GM23338 (cell line): ENCODE results near the gene ERVK3-1. TPM values are rescaled to one million over a fixed set of nuclear protein-coding genes. Genes with fewer than 3 reads are reported as not detected.

Source experiments
- ATAC-seq: fragments of 200-7000 bp; cut with Tn5 transposase; 3 replicates; pipeline ENCODE4 v1.9.1; 2020
- DNase-seq: peaks from one replicate; pipeline ENCODE4 v3.0.0-alpha.2; 2015; ENCODE audit warnings: low spot score
- H2AFZ ChIP-seq: fragments of 200-600 bp; sonication (generic); 2 replicates; pipeline ENCODE4 v1.8.0; 2016; ENCODE audit warnings: antibody characterized with exemption, mild to moderate bottlenecking, moderate library complexity
- H3F3A ChIP-seq: fragments of 200-600 bp; sonication (generic); replicated peaks from 2 replicates; pipeline ENCODE4 v1.8.0; 2017; ENCODE audit warnings: antibody characterized with exemption, mixed run types, low read depth
- H3K27ac ChIP-seq: fragments of 200-600 bp; sonication (generic); 2 replicates; pipeline ENCODE4 v1.6.1; 2016; ENCODE audit warnings: low read depth
- H3K27me3 ChIP-seq: fragments of 200-600 bp; sonication (generic); 2 replicates; pipeline ENCODE4 v1.8.0; 2016; ENCODE audit warnings: mild to moderate bottlenecking, mixed run types, moderate library complexity; ENCODE audit not compliant: insufficient read depth
- H3K36me3 ChIP-seq: fragments of 200-600 bp; sonication (generic); 2 replicates; pipeline ENCODE4 v1.8.0; 2016; ENCODE audit warnings: mild to moderate bottlenecking; ENCODE audit not compliant: insufficient read depth
- H3K4me1 ChIP-seq: fragments of 200-600 bp; sonication (generic); 2 replicates; pipeline ENCODE4 v1.8.0; 2016; ENCODE audit warnings: mild to moderate bottlenecking, moderate library complexity; ENCODE audit not compliant: insufficient read depth
- H3K4me2 ChIP-seq: fragments of 200-600 bp; sonication (generic); 2 replicates; pipeline ENCODE4 v1.7.1; 2017; ENCODE audit warnings: mixed run types
- H3K4me3 ChIP-seq: fragments of 200-600 bp; sonication (generic); 2 replicates; pipeline ENCODE4 v1.6.1; 2016; ENCODE audit warnings: mixed run types
- H3K79me2 ChIP-seq: fragments of 200-600 bp; sonication (generic); replicated peaks from 2 replicates; pipeline ENCODE4 v1.8.0; 2017; ENCODE audit warnings: mild to moderate bottlenecking; ENCODE audit not compliant: insufficient read depth
- H3K9me2 ChIP-seq: fragments of 200-600 bp; sonication (generic); 2 replicates; pipeline ENCODE4 v1.8.0; 2017; ENCODE audit not compliant: insufficient read depth
- H4K20me1 ChIP-seq: fragments of 200-600 bp; sonication (generic); replicated peaks from 2 replicates; pipeline ENCODE4 v1.8.0; 2017; ENCODE audit warnings: mild to moderate bottlenecking; ENCODE audit not compliant: insufficient read depth
- H3K27ac Mint-ChIP-seq: 2 replicates; pipeline ENCODE4 v1.8.0; 2020; ENCODE audit warnings: inconsistent platforms, mild to moderate bottlenecking, moderate library complexity, mixed read lengths
- H3K27me3 Mint-ChIP-seq: 3 replicates; pipeline ENCODE4 v1.8.0; 2022; ENCODE audit warnings: low read depth, mild to moderate bottlenecking, moderate library complexity, mixed read lengths, inconsistent platforms; ENCODE audit not compliant: insufficient read depth, poor library complexity
- H3K36me3 Mint-ChIP-seq: 3 replicates; pipeline ENCODE4 v1.8.0; 2021; ENCODE audit warnings: low read depth, mild to moderate bottlenecking, inconsistent platforms, moderate library complexity, mixed read lengths
- H3K4me1 Mint-ChIP-seq: 3 replicates; pipeline ENCODE4 v1.8.0; 2020; ENCODE audit warnings: mild to moderate bottlenecking, inconsistent platforms, mixed read lengths
- H3K4me3 Mint-ChIP-seq: 3 replicates; pipeline ENCODE4 v1.8.0; 2021; ENCODE audit warnings: moderate library complexity, mild to moderate bottlenecking, inconsistent platforms, mixed read lengths
- H3K9me3 Mint-ChIP-seq: 3 replicates; pipeline ENCODE4 v1.8.0; 2020; ENCODE audit warnings: moderate library complexity, mild to moderate bottlenecking, inconsistent platforms, mixed read lengths
- EZH2phosphoT487 ChIP-seq: fragments of 200-600 bp; sonication (generic); IDR thresholded peaks from one replicate; pipeline ENCODE4 v1.8.1; 2018; ENCODE audit warnings: antibody characterized with exemption; ENCODE audit not compliant: unreplicated experiment
- JUNB ChIP-seq: IDR thresholded peaks from one replicate; pipeline ENCODE4 v1.6.1; 2016; ENCODE audit warnings: antibody characterized with exemption; ENCODE audit not compliant: unreplicated experiment
- NANOG ChIP-seq: IDR thresholded peaks from 2 replicates; pipeline ENCODE4 v1.6.1; 2016; ENCODE audit warnings: antibody characterized with exemption, borderline replicate concordance
- POLR2AphosphoS5 ChIP-seq: IDR thresholded peaks from 2 replicates; pipeline ENCODE4 v1.6.1; 2016; ENCODE audit warnings: antibody characterized with exemption, low read depth
- STAT1 ChIP-seq: IDR thresholded peaks from one replicate; pipeline ENCODE4 v1.6.1; 2016; ENCODE audit warnings: antibody characterized with exemption; ENCODE audit not compliant: unreplicated experiment
- ZNF114 ChIP-seq: fragments of 250-450 bp; sonication (Bioruptor Pico); IDR thresholded peaks from 2 replicates; pipeline ENCODE4 v1.5.0; 2020; ENCODE audit warnings: mild to moderate bottlenecking, moderate library complexity
- ZNF462 ChIP-seq: fragments of 250-450 bp; sonication (Bioruptor Pico); IDR thresholded peaks from 2 replicates; pipeline ENCODE4 v1.5.0; 2020; ENCODE audit warnings: mild to moderate bottlenecking, moderate library complexity
- polyA plus RNA-seq: library from polyadenylated mRNA; unstranded; fragments of >200 nt; fragmentation: Nextera tagmentation; extraction: Ambion mirVana; gene quantifications from 2 replicates; pipeline ENCODE4 v1.2.1, GENCODE V29; 2016
- total RNA-seq: library from RNA; depleted of rRNA; stranded (reverse); fragments of >200 nt; shearing (Covaris generic); gene quantifications from 2 replicates; pipeline ENCODE4 v1.2.3, GENCODE V29; 2014
- TF ChIP-seq, protein P1 (sequence below), 2 experiments: fragments of 200-600 bp in 1 of 2; sonication (generic) in 1 of 2; conservative IDR thresholded peaks; 2 replicates each; pipeline versions ENCODE4 v1.5.1 to v1.6.1; 2016 to 2017; ENCODE audit warnings: antibody characterized with exemption in 2 of 2, low read depth in 2 of 2, mild to moderate bottlenecking in 2 of 2, moderate library complexity in 1 of 2
- TF ChIP-seq, protein P2 (sequence below): IDR thresholded peaks from 2 replicates; pipeline ENCODE4 v1.6.1; 2016; ENCODE audit warnings: antibody characterized with exemption
- TF ChIP-seq, protein P3 (sequence below): IDR thresholded peaks from one replicate; pipeline ENCODE4 v1.6.1; 2018; ENCODE audit warnings: antibody characterized with exemption; ENCODE audit not compliant: unreplicated experiment

The ERVK3-1 gene
- total and polyA plus RNA-seq, 2 experiments from 2014 or later = 34.4 to 66.2 TPM

- H3K4me3 Mint-ChIP-seq = no peak overlapping the region
Measured at GRCh38 chr19:58268344-58268743, 36.8 kb upstream of the ERVK3-1 start.

More at GRCh38 chr19:58268344-58268743, 36.8 kb upstream of the ERVK3-1 start:
- Mint-ChIP-seq H3K27ac (no peak overlapping the region), H3K27me3 (peaks cover 32% of the 10 kb centered on the region), H3K36me3 (peaks cover 95% of the 10 kb centered on the region), H3K4me1 (no peaks in the 10 kb centered on the region), H3K9me3 (peaks cover 89% of the 10 kb centered on the region)
- Histone ChIP-seq H3F3A (0 out of 2 replicates have a peak, but pooled peaks cover 3% of the 10 kb centered on the region), H4K20me1 (no peaks in the 10 kb centered on the region), H3K4me2 (no peak overlapping the region), H2AFZ (no peak overlapping the region), H3K36me3 (peaks cover 25% of the 10 kb centered on the region), H3K9me2 (no peaks in the 10 kb centered on the region), H3K4me1 (no peaks in the 10 kb centered on the region), H3K27ac (no peak overlapping the region), H3K4me3 (no peak overlapping the region), H3K79me2 (0 out of 2 replicates have a peak, but pooled peaks cover 4% of the 10 kb centered on the region), H3K27me3 (no peaks in the 10 kb centered on the region)
- ATAC-seq (no peak), DNase-seq (no peak)
- TF ChIP-seq, protein P1, sequence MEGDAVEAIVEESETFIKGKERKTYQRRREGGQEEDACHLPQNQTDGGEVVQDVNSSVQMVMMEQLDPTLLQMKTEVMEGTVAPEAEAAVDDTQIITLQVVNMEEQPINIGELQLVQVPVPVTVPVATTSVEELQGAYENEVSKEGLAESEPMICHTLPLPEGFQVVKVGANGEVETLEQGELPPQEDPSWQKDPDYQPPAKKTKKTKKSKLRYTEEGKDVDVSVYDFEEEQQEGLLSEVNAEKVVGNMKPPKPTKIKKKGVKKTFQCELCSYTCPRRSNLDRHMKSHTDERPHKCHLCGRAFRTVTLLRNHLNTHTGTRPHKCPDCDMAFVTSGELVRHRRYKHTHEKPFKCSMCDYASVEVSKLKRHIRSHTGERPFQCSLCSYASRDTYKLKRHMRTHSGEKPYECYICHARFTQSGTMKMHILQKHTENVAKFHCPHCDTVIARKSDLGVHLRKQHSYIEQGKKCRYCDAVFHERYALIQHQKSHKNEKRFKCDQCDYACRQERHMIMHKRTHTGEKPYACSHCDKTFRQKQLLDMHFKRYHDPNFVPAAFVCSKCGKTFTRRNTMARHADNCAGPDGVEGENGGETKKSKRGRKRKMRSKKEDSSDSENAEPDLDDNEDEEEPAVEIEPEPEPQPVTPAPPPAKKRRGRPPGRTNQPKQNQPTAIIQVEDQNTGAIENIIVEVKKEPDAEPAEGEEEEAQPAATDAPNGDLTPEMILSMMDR (conservative IDR thresholded peaks at IDR 0.05; ENCODE audit: low read depth in 2 of 2) = no peak
- TF ChIP-seq POLR2AphosphoS5 (no peak), STAT1 (no peak), EZH2phosphoT487 (no peak), NANOG (no peak), ZNF114 (CRISPR knock-in tag) (no peak), JUNB (no peak), ZNF462 (CRISPR knock-in tag) (no peak)
- TF ChIP-seq, protein P2, sequence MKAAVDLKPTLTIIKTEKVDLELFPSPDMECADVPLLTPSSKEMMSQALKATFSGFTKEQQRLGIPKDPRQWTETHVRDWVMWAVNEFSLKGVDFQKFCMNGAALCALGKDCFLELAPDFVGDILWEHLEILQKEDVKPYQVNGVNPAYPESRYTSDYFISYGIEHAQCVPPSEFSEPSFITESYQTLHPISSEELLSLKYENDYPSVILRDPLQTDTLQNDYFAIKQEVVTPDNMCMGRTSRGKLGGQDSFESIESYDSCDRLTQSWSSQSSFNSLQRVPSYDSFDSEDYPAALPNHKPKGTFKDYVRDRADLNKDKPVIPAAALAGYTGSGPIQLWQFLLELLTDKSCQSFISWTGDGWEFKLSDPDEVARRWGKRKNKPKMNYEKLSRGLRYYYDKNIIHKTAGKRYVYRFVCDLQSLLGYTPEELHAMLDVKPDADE = no peak
- TF ChIP-seq, protein P3, sequence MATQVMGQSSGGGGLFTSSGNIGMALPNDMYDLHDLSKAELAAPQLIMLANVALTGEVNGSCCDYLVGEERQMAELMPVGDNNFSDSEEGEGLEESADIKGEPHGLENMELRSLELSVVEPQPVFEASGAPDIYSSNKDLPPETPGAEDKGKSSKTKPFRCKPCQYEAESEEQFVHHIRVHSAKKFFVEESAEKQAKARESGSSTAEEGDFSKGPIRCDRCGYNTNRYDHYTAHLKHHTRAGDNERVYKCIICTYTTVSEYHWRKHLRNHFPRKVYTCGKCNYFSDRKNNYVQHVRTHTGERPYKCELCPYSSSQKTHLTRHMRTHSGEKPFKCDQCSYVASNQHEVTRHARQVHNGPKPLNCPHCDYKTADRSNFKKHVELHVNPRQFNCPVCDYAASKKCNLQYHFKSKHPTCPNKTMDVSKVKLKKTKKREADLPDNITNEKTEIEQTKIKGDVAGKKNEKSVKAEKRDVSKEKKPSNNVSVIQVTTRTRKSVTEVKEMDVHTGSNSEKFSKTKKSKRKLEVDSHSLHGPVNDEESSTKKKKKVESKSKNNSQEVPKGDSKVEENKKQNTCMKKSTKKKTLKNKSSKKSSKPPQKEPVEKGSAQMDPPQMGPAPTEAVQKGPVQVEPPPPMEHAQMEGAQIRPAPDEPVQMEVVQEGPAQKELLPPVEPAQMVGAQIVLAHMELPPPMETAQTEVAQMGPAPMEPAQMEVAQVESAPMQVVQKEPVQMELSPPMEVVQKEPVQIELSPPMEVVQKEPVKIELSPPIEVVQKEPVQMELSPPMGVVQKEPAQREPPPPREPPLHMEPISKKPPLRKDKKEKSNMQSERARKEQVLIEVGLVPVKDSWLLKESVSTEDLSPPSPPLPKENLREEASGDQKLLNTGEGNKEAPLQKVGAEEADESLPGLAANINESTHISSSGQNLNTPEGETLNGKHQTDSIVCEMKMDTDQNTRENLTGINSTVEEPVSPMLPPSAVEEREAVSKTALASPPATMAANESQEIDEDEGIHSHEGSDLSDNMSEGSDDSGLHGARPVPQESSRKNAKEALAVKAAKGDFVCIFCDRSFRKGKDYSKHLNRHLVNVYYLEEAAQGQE = no peak
